HG03159 (cell line): ENCODE data around the gene OR6J1.
"Not testable (repeated sequence)": the region's sequence is repeated elsewhere in the genome, so short reads cannot be mapped to it uniquely, and the experiment has no call there.

Source experiments
- ATAC-seq: cut with Tn5 transposase; IDR thresholded peaks from one replicate; pipeline ENCODE4 v1.9.1; 2021; ENCODE audit warnings: mild to moderate bottlenecking, moderate library complexity; ENCODE audit not compliant: unreplicated experiment

Gene OR6J1

GRCh38 chr14:22651586-22651985 is 7.4 kb upstream of the OR6J1 start:
- ATAC-seq: no peak

GRCh38 chr14:22650960-22651521 is 6.9 kb upstream of the OR6J1 start:
- ATAC-seq: no peak

GRCh38 chr14:22650046-22650739 is 6.0 kb upstream of the OR6J1 start:
- ATAC-seq: no peak

- ATAC-seq: no peak
Measured at GRCh38 chr14:22648506-22648905, 4.4 kb upstream of the OR6J1 start.

- no peak for ATAC-seq
Measured at GRCh38 chr14:22646570-22647254, 2.6 kb upstream of the OR6J1 start.

- no peak for ATAC-seq
Measured at GRCh38 chr14:22641846-22642245, 2.3 kb downstream of the OR6J1 start.

- no peak for ATAC-seq
Measured at GRCh38 chr14:22640192-22640591, 4.0 kb downstream of the OR6J1 start.

GRCh38 chr14:22635980-22636379 is 8.2 kb downstream of the OR6J1 start:
- not testable (repeated sequence) for ATAC-seq

- no peak for ATAC-seq
Measured at GRCh38 chr14:22634233-22634900, 9.8 kb downstream of the OR6J1 start.

GRCh38 chr14:22630486-22630885 is 13.7 kb downstream of the OR6J1 start:
- no peak for ATAC-seq

- ATAC-seq: no peak
Measured at GRCh38 chr14:22630066-22630465, 14.1 kb downstream of the OR6J1 start.

GRCh38 chr14:22629361-22629760 is 14.8 kb downstream of the OR6J1 start:
- ATAC-seq: no peak

GRCh38 chr14:22627506-22628263 is 16.5 kb downstream of the OR6J1 start:
- no peak for ATAC-seq

- ATAC-seq: no peak
Measured at GRCh38 chr14:22626590-22626989, 17.6 kb downstream of the OR6J1 start.

- ATAC-seq: no peak
Measured at GRCh38 chr14:22623047-22623446, 21.1 kb downstream of the OR6J1 start.

GRCh38 chr14:22622255-22622654 is 21.9 kb downstream of the OR6J1 start:
- no peak for ATAC-seq

- not testable (repeated sequence) for ATAC-seq
Measured at GRCh38 chr14:22615765-22616164, 28.4 kb downstream of the OR6J1 start.

GRCh38 chr14:22614240-22614799 is 29.8 kb downstream of the OR6J1 start:
- no peak for ATAC-seq

GRCh38 chr14:22613736-22614239 is 30.4 kb downstream of the OR6J1 start:
- no peak for ATAC-seq

GRCh38 chr14:22613106-22613695 is 31.0 kb downstream of the OR6J1 start:
- no peak for ATAC-seq
